GM06990 (cell line): Measurements from ENCODE around the gene AP5B1.

Experiments
- DNase-seq: peaks from one replicate; pipeline ENCODE4 v3.0.0-alpha.2; 2011; ENCODE audit not compliant: insufficient read length; ENCODE audit errors: extremely low read depth
- H3K27me3 ChIP-seq: replicated peaks from 2 replicates; pipeline ENCODE4 v1.6.0; 2011; ENCODE audit warnings: low read length; ENCODE audit not compliant: control insufficient read depth, insufficient read depth
- H3K36me3 ChIP-seq: 2 replicates; pipeline ENCODE4 v1.5.1; 2011; ENCODE audit warnings: low read length; ENCODE audit not compliant: control insufficient read depth, insufficient read depth
- H3K4me3 ChIP-seq: replicated peaks from 2 replicates; pipeline ENCODE4 v1.5.1; 2011; ENCODE audit warnings: low read depth, mild to moderate bottlenecking, control low read depth, low read length
- CTCF ChIP-seq: IDR thresholded peaks from 2 replicates; pipeline ENCODE4 v1.5.1; 2011; ENCODE audit warnings: low read length, control low read depth, mild to moderate bottlenecking, inconsistent platforms; ENCODE audit not compliant: insufficient read depth, poor library complexity, severe bottlenecking

Gene AP5B1

GRCh38 chr11:65817835-65818680, 37.3 kb upstream of the AP5B1 start:
- peak; percentile 83 for DNase-seq
- Histone ChIP-seq H3K27me3 (no peaks in the 10 kb centered on the region), H3K4me3 (peak overlapping the region; percentile 65), H3K36me3 (no peaks in the 10 kb centered on the region)
- peak; percentile 96 for TF ChIP-seq CTCF

- TF ChIP-seq CTCF: no peak
Measured at GRCh38 chr11:65817312-65817834, 36.6 kb upstream of the AP5B1 start.

GRCh38 chr11:65816696-65817095, 35.9 kb upstream of the AP5B1 start:
- no peak overlapping the region for H3K4me3 ChIP-seq
- TF ChIP-seq CTCF: no peak
- no peak for DNase-seq
- no peaks in the 10 kb centered on the region for H3K36me3 ChIP-seq
- no peaks in the 10 kb centered on the region; the same call in 1 of the 2 replicates for H3K27me3 ChIP-seq

More at GRCh38 chr11:65817312-65817834, 36.6 kb upstream of the AP5B1 start:
- H3K4me3 ChIP-seq: peak overlapping the region; percentile 65
- H3K27me3 ChIP-seq: no peaks in the 10 kb centered on the region; the same call in 1 of the 2 replicates
- no peaks in the 10 kb centered on the region for H3K36me3 ChIP-seq
- no peak for DNase-seq

GRCh38 chr11:65814986-65815565, 34.3 kb upstream of the AP5B1 start:
- H3K27me3 ChIP-seq: no peaks in the 10 kb centered on the region; the same call in 1 of the 2 replicates
- no peak for DNase-seq
- TF ChIP-seq CTCF: no peak
- H3K36me3 ChIP-seq: no peaks in the 10 kb centered on the region
- H3K4me3 ChIP-seq: no peak overlapping the region

- Histone ChIP-seq H3K27me3 (no peaks in the 10 kb centered on the region; the same call in 1 of the 2 replicates), H3K4me3 (no peak overlapping the region), H3K36me3 (no peaks in the 10 kb centered on the region)
- no peak for DNase-seq
- no peak for TF ChIP-seq CTCF
Measured at GRCh38 chr11:65814131-65814985, 33.6 kb upstream of the AP5B1 start.
